Measurements from ENCODE around the gene CAPN1.

- no peak for TF ChIP-seq CTCF (conservative IDR thresholded peaks at IDR 0.05; ENCODE audit: low read depth, low read length)
- TF ChIP-seq POLR2A (IDR thresholded peaks at IDR 0.05; ENCODE audit: low read depth, low read length), result no peak
- no peak for TF ChIP-seq RFX5 (IDR thresholded peaks at IDR 0.05; ENCODE audit: low read depth, low read length)
- TF ChIP-seq SMC3 (IDR thresholded peaks at IDR 0.05; ENCODE audit: low read depth, low read length), result no peak
- no peak for TF ChIP-seq FOS (IDR thresholded peaks at IDR 0.05; ENCODE audit: low read depth, low read length)
- TF ChIP-seq NFE2L2 (IDR thresholded peaks at IDR 0.05; ENCODE audit: low read depth, low read length), result no peak
- no peak for TF ChIP-seq RAD21 (IDR thresholded peaks at IDR 0.05; ENCODE audit: low read length)
- no peak for TF ChIP-seq MXI1 (IDR thresholded peaks at IDR 0.05; ENCODE audit: borderline replicate concordance, low read depth, low read length)
These were observed 46.6 kb upstream of the CAPN1 start for GRCh38 chr11:65134952-65135632.
